GM23338 (cell line): ENCODE data around the gene HIVEP3. TPM values are rescaled to one million over a fixed set of nuclear protein-coding genes. Genes with fewer than 3 reads are reported as not detected.

Experiments used
- ATAC-seq: fragments of 200-7000 bp; cut with Tn5 transposase; 3 replicates; pipeline ENCODE4 v1.9.1; 2020
- DNase-seq: peaks from one replicate; pipeline ENCODE4 v3.0.0-alpha.2; 2015; ENCODE audit warnings: low spot score
- H2AFZ ChIP-seq: fragments of 200-600 bp; sonication (generic); 2 replicates; pipeline ENCODE4 v1.8.0; 2016; ENCODE audit warnings: antibody characterized with exemption, mild to moderate bottlenecking, moderate library complexity
- H3F3A ChIP-seq: fragments of 200-600 bp; sonication (generic); replicated peaks from 2 replicates; pipeline ENCODE4 v1.8.0; 2017; ENCODE audit warnings: antibody characterized with exemption, mixed run types, low read depth
- H3K27ac ChIP-seq: fragments of 200-600 bp; sonication (generic); 2 replicates; pipeline ENCODE4 v1.6.1; 2016; ENCODE audit warnings: low read depth
- H3K27me3 ChIP-seq: fragments of 200-600 bp; sonication (generic); 2 replicates; pipeline ENCODE4 v1.8.0; 2016; ENCODE audit warnings: mild to moderate bottlenecking, mixed run types, moderate library complexity; ENCODE audit not compliant: insufficient read depth
- H3K36me3 ChIP-seq: fragments of 200-600 bp; sonication (generic); 2 replicates; pipeline ENCODE4 v1.8.0; 2016; ENCODE audit warnings: mild to moderate bottlenecking; ENCODE audit not compliant: insufficient read depth
- H3K4me1 ChIP-seq: fragments of 200-600 bp; sonication (generic); 2 replicates; pipeline ENCODE4 v1.8.0; 2016; ENCODE audit warnings: mild to moderate bottlenecking, moderate library complexity; ENCODE audit not compliant: insufficient read depth
- H3K4me2 ChIP-seq: fragments of 200-600 bp; sonication (generic); 2 replicates; pipeline ENCODE4 v1.7.1; 2017; ENCODE audit warnings: mixed run types
- H3K4me3 ChIP-seq: fragments of 200-600 bp; sonication (generic); 2 replicates; pipeline ENCODE4 v1.6.1; 2016; ENCODE audit warnings: mixed run types
- H3K79me2 ChIP-seq: fragments of 200-600 bp; sonication (generic); replicated peaks from 2 replicates; pipeline ENCODE4 v1.8.0; 2017; ENCODE audit warnings: mild to moderate bottlenecking; ENCODE audit not compliant: insufficient read depth
- H3K9me2 ChIP-seq: fragments of 200-600 bp; sonication (generic); 2 replicates; pipeline ENCODE4 v1.8.0; 2017; ENCODE audit not compliant: insufficient read depth
- H4K20me1 ChIP-seq: fragments of 200-600 bp; sonication (generic); replicated peaks from 2 replicates; pipeline ENCODE4 v1.8.0; 2017; ENCODE audit warnings: mild to moderate bottlenecking; ENCODE audit not compliant: insufficient read depth
- H3K27ac Mint-ChIP-seq: 2 replicates; pipeline ENCODE4 v1.8.0; 2020; ENCODE audit warnings: inconsistent platforms, mild to moderate bottlenecking, moderate library complexity, mixed read lengths
- H3K27me3 Mint-ChIP-seq: 3 replicates; pipeline ENCODE4 v1.8.0; 2022; ENCODE audit warnings: low read depth, mild to moderate bottlenecking, moderate library complexity, mixed read lengths, inconsistent platforms; ENCODE audit not compliant: insufficient read depth, poor library complexity
- H3K36me3 Mint-ChIP-seq: 3 replicates; pipeline ENCODE4 v1.8.0; 2021; ENCODE audit warnings: low read depth, mild to moderate bottlenecking, inconsistent platforms, moderate library complexity, mixed read lengths
- H3K4me1 Mint-ChIP-seq: 3 replicates; pipeline ENCODE4 v1.8.0; 2020; ENCODE audit warnings: mild to moderate bottlenecking, inconsistent platforms, mixed read lengths
- H3K4me3 Mint-ChIP-seq: 3 replicates; pipeline ENCODE4 v1.8.0; 2021; ENCODE audit warnings: moderate library complexity, mild to moderate bottlenecking, inconsistent platforms, mixed read lengths
- H3K9me3 Mint-ChIP-seq: 3 replicates; pipeline ENCODE4 v1.8.0; 2020; ENCODE audit warnings: moderate library complexity, mild to moderate bottlenecking, inconsistent platforms, mixed read lengths
- CREB1 ChIP-seq: fragments of 250-450 bp; sonication (Bioruptor Pico); IDR thresholded peaks from 2 replicates; pipeline ENCODE4 v1.5.0; 2020; ENCODE audit warnings: low read depth, mild to moderate bottlenecking, moderate library complexity
- EZH2 ChIP-seq: fragments of 200-600 bp; sonication (generic); IDR thresholded peaks from one replicate; pipeline ENCODE4 v1.8.0; 2017; ENCODE audit warnings: antibody characterized with exemption, mild to moderate bottlenecking, low read depth; ENCODE audit not compliant: unreplicated experiment
- EZH2phosphoT487 ChIP-seq: fragments of 200-600 bp; sonication (generic); IDR thresholded peaks from one replicate; pipeline ENCODE4 v1.8.1; 2018; ENCODE audit warnings: antibody characterized with exemption; ENCODE audit not compliant: unreplicated experiment
- JUNB ChIP-seq: IDR thresholded peaks from one replicate; pipeline ENCODE4 v1.6.1; 2016; ENCODE audit warnings: antibody characterized with exemption; ENCODE audit not compliant: unreplicated experiment
- NANOG ChIP-seq: IDR thresholded peaks from 2 replicates; pipeline ENCODE4 v1.6.1; 2016; ENCODE audit warnings: antibody characterized with exemption, borderline replicate concordance
- POLR2AphosphoS5 ChIP-seq: IDR thresholded peaks from 2 replicates; pipeline ENCODE4 v1.6.1; 2016; ENCODE audit warnings: antibody characterized with exemption, low read depth
- STAT1 ChIP-seq: IDR thresholded peaks from one replicate; pipeline ENCODE4 v1.6.1; 2016; ENCODE audit warnings: antibody characterized with exemption; ENCODE audit not compliant: unreplicated experiment
- ZNF114 ChIP-seq: fragments of 250-450 bp; sonication (Bioruptor Pico); IDR thresholded peaks from 2 replicates; pipeline ENCODE4 v1.5.0; 2020; ENCODE audit warnings: mild to moderate bottlenecking, moderate library complexity
- ZNF331 ChIP-seq: fragments of 250-450 bp; sonication (Bioruptor Pico); IDR thresholded peaks from 2 replicates; pipeline ENCODE4 v1.5.0; 2020; ENCODE audit warnings: low read depth, mild to moderate bottlenecking, moderate library complexity
- polyA plus RNA-seq: library from polyadenylated mRNA; unstranded; fragments of >200 nt; fragmentation: Nextera tagmentation; extraction: Ambion mirVana; gene quantifications from 2 replicates; pipeline ENCODE4 v1.2.1, GENCODE V29; 2016
- total RNA-seq: library from RNA; depleted of rRNA; stranded (reverse); fragments of >200 nt; shearing (Covaris generic); gene quantifications from 2 replicates; pipeline ENCODE4 v1.2.3, GENCODE V29; 2014
- TF ChIP-seq, protein P1 (sequence below): IDR thresholded peaks from 2 replicates; pipeline ENCODE4 v1.6.1; 2016; ENCODE audit warnings: antibody characterized with exemption
- TF ChIP-seq, protein P2 (sequence below): fragments of 250-450 bp; sonication (Bioruptor Pico); IDR thresholded peaks from 2 replicates; pipeline ENCODE4 v1.5.0; 2020; ENCODE audit warnings: mild to moderate bottlenecking, moderate library complexity
- TF ChIP-seq, protein P3 (sequence below): IDR thresholded peaks from one replicate; pipeline ENCODE4 v1.6.1; 2018; ENCODE audit warnings: antibody characterized with exemption; ENCODE audit not compliant: unreplicated experiment
- TF ChIP-seq, protein P4 (sequence below), 2 experiments: fragments of 200-600 bp in 1 of 2; sonication (generic) in 1 of 2; conservative IDR thresholded peaks; 2 replicates each; pipeline versions ENCODE4 v1.5.1 to v1.6.1; 2016 to 2017; ENCODE audit warnings: antibody characterized with exemption in 2 of 2, low read depth in 2 of 2, mild to moderate bottlenecking in 2 of 2, moderate library complexity in 1 of 2

HIVEP3 gene
- total and polyA plus RNA-seq, 2 experiments from 2014 or later: 0.14 to 0.24 TPM

DNA sequence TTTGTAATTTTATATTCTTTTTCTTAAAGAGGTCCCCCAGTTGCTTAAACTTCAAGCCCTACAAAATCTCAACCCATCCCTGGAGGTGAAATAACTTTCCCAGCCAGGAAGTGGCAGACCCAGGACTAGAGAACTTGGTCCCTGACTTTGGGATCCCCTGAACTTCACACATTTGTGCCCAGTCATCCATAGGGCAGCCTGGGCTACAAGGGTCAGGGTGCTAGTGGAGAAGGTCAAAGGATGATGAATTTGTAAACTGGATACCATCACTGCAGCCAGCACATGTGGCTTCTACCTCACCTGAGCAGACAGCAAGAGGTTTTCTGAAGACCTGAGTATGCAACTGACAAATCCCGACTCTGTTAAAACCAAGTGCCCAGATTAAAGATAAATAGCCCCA is 31.4 kb downstream of the HIVEP3 start:
- H3K9me2 ChIP-seq: no peaks in the 10 kb centered on the region
- no peak for ATAC-seq
- H3K4me1 Mint-ChIP-seq: peaks cover 13% of the 10 kb centered on the region
- H3K27me3 Mint-ChIP-seq: no peaks in the 10 kb centered on the region
- no peak overlapping the region for H3K27ac ChIP-seq
- no peaks in the 10 kb centered on the region for H3K4me1 ChIP-seq
- H3K4me3 Mint-ChIP-seq: no peak overlapping the region
- TF ChIP-seq, protein P1, sequence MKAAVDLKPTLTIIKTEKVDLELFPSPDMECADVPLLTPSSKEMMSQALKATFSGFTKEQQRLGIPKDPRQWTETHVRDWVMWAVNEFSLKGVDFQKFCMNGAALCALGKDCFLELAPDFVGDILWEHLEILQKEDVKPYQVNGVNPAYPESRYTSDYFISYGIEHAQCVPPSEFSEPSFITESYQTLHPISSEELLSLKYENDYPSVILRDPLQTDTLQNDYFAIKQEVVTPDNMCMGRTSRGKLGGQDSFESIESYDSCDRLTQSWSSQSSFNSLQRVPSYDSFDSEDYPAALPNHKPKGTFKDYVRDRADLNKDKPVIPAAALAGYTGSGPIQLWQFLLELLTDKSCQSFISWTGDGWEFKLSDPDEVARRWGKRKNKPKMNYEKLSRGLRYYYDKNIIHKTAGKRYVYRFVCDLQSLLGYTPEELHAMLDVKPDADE: no peak
- TF ChIP-seq EZH2phosphoT487 (no peak), CREB1 (no peak), JUNB (no peak), ZNF114 (CRISPR knock-in tag) (no peak), NANOG (no peak), EZH2 (no peak), POLR2AphosphoS5 (no peak), STAT1 (no peak), ZNF331 (CRISPR knock-in tag) (no peak)
- TF ChIP-seq, protein P2, sequence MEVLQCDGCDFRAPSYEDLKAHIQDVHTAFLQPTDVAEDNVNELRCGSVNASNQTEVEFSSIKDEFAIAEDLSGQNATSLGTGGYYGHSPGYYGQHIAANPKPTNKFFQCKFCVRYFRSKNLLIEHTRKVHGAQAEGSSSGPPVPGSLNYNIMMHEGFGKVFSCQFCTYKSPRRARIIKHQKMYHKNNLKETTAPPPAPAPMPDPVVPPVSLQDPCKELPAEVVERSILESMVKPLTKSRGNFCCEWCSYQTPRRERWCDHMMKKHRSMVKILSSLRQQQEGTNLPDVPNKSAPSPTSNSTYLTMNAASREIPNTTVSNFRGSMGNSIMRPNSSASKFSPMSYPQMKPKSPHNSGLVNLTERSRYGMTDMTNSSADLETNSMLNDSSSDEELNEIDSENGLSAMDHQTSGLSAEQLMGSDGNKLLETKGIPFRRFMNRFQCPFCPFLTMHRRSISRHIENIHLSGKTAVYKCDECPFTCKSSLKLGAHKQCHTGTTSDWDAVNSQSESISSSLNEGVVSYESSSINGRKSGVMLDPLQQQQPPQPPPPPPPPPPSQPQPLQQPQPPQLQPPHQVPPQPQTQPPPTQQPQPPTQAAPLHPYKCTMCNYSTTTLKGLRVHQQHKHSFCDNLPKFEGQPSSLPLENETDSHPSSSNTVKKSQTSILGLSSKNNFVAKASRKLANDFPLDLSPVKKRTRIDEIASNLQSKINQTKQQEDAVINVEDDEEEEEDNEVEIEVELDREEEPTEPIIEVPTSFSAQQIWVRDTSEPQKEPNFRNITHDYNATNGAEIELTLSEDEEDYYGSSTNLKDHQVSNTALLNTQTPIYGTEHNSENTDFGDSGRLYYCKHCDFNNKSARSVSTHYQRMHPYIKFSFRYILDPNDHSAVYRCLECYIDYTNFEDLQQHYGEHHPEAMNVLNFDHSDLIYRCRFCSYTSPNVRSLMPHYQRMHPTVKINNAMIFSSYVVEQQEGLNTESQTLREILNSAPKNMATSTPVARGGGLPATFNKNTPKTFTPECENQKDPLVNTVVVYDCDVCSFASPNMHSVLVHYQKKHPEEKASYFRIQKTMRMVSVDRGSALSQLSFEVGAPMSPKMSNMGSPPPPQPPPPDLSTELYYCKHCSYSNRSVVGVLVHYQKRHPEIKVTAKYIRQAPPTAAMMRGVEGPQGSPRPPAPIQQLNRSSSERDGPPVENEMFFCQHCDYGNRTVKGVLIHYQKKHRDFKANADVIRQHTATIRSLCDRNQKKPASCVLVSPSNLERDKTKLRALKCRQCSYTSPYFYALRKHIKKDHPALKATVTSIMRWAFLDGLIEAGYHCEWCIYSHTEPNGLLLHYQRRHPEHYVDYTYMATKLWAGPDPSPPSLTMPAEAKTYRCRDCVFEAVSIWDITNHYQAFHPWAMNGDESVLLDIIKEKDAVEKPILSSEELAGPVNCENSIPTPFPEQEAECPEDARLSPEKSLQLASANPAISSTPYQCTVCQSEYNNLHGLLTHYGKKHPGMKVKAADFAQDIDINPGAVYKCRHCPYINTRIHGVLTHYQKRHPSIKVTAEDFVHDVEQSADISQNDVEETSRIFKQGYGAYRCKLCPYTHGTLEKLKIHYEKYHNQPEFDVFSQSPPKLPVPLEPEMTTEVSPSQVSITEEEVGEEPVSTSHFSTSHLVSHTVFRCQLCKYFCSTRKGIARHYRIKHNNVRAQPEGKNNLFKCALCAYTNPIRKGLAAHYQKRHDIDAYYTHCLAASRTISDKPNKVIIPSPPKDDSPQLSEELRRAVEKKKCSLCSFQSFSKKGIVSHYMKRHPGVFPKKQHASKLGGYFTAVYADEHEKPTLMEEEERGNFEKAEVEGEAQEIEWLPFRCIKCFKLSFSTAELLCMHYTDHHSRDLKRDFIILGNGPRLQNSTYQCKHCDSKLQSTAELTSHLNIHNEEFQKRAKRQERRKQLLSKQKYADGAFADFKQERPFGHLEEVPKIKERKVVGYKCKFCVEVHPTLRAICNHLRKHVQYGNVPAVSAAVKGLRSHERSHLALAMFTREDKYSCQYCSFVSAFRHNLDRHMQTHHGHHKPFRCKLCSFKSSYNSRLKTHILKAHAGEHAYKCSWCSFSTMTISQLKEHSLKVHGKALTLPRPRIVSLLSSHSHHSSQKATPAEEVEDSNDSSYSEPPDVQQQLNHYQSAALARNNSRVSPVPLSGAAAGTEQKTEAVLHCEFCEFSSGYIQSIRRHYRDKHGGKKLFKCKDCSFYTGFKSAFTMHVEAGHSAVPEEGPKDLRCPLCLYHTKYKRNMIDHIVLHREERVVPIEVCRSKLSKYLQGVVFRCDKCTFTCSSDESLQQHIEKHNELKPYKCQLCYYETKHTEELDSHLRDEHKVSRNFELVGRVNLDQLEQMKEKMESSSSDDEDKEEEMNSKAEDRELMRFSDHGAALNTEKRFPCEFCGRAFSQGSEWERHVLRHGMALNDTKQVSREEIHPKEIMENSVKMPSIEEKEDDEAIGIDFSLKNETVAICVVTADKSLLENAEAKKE (CRISPR knock-in tag): no peak
- TF ChIP-seq, protein P3, sequence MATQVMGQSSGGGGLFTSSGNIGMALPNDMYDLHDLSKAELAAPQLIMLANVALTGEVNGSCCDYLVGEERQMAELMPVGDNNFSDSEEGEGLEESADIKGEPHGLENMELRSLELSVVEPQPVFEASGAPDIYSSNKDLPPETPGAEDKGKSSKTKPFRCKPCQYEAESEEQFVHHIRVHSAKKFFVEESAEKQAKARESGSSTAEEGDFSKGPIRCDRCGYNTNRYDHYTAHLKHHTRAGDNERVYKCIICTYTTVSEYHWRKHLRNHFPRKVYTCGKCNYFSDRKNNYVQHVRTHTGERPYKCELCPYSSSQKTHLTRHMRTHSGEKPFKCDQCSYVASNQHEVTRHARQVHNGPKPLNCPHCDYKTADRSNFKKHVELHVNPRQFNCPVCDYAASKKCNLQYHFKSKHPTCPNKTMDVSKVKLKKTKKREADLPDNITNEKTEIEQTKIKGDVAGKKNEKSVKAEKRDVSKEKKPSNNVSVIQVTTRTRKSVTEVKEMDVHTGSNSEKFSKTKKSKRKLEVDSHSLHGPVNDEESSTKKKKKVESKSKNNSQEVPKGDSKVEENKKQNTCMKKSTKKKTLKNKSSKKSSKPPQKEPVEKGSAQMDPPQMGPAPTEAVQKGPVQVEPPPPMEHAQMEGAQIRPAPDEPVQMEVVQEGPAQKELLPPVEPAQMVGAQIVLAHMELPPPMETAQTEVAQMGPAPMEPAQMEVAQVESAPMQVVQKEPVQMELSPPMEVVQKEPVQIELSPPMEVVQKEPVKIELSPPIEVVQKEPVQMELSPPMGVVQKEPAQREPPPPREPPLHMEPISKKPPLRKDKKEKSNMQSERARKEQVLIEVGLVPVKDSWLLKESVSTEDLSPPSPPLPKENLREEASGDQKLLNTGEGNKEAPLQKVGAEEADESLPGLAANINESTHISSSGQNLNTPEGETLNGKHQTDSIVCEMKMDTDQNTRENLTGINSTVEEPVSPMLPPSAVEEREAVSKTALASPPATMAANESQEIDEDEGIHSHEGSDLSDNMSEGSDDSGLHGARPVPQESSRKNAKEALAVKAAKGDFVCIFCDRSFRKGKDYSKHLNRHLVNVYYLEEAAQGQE: no peak
- TF ChIP-seq, protein P4, sequence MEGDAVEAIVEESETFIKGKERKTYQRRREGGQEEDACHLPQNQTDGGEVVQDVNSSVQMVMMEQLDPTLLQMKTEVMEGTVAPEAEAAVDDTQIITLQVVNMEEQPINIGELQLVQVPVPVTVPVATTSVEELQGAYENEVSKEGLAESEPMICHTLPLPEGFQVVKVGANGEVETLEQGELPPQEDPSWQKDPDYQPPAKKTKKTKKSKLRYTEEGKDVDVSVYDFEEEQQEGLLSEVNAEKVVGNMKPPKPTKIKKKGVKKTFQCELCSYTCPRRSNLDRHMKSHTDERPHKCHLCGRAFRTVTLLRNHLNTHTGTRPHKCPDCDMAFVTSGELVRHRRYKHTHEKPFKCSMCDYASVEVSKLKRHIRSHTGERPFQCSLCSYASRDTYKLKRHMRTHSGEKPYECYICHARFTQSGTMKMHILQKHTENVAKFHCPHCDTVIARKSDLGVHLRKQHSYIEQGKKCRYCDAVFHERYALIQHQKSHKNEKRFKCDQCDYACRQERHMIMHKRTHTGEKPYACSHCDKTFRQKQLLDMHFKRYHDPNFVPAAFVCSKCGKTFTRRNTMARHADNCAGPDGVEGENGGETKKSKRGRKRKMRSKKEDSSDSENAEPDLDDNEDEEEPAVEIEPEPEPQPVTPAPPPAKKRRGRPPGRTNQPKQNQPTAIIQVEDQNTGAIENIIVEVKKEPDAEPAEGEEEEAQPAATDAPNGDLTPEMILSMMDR (conservative IDR thresholded peaks at IDR 0.05; ENCODE audit: low read depth in 2 of 2): no peak
- H3K79me2 ChIP-seq: no peaks in the 10 kb centered on the region
- no peak for DNase-seq
- no peak overlapping the region for H3K4me3 ChIP-seq
- H2AFZ ChIP-seq: no peak overlapping the region
- H3K27me3 ChIP-seq: no peaks in the 10 kb centered on the region
- no peak overlapping the region for H3K4me2 ChIP-seq
- H4K20me1 ChIP-seq: no peaks in the 10 kb centered on the region
- no peaks in the 10 kb centered on the region; the same call in 2 of the 3 replicates for H3K36me3 Mint-ChIP-seq
- H3K27ac Mint-ChIP-seq: no peak overlapping the region
- H3K36me3 ChIP-seq: no peaks in the 10 kb centered on the region
- no peaks in the 10 kb centered on the region for H3F3A ChIP-seq
- H3K9me3 Mint-ChIP-seq: no peaks in the 10 kb centered on the region
